CD14-positive monocyte (primary cell): ENCODE measurements around the gene BEST1. TPM values are rescaled to one million over a fixed set of nuclear protein-coding genes. Genes with fewer than 3 reads are reported as not detected.

Experiments used
- DNase-seq, 3 donors: peaks; one replicate each; pipeline ENCODE4 v3.0.0-alpha.2; 2011 to 2022
- H2AFZ ChIP-seq: 2 replicates; pipeline ENCODE4 v1.6.0; 2012; ENCODE audit warnings: mild to moderate bottlenecking, low read depth, low read length, inconsistent platforms; ENCODE audit not compliant: insufficient read depth, poor library complexity, severe bottlenecking
- H3K27ac ChIP-seq, 2 donors: 1 replicate in 1 of 2; 2 replicates in 1 of 2; pipeline ENCODE4 v1.5.1; 2012 to 2013; ENCODE audit warnings: low read length in 2 of 2, control low read depth in 1 of 2, inconsistent platforms in 1 of 2, low read depth in 1 of 2, mild to moderate bottlenecking in 1 of 2
- H3K27me3 ChIP-seq, 2 donors: one replicate each; pipeline versions ENCODE4 v1.6.0 to v1.6.1; 2011 to 2013; ENCODE audit warnings: low read length in 2 of 2; ENCODE audit not compliant: control insufficient read depth in 2 of 2, insufficient read depth in 2 of 2
- H3K36me3 ChIP-seq, 2 donors: replicated peaks in 1 of 2; 1 replicate in 1 of 2; 2 replicates in 1 of 2; pipeline versions ENCODE4 v1.5.1 to v1.6.1; 2012 to 2013; ENCODE audit warnings: low read length in 2 of 2, control low read depth in 1 of 2, inconsistent platforms in 1 of 2, mild to moderate bottlenecking in 1 of 2; ENCODE audit not compliant: insufficient read depth in 2 of 2, control insufficient read depth in 1 of 2
- H3K4me1 ChIP-seq, 2 donors: 1 replicate in 1 of 2; 2 replicates in 1 of 2; pipeline versions ENCODE4 v1.5.1 to v1.6.1; 2012 to 2013; ENCODE audit warnings: low read length in 2 of 2, control low read depth in 1 of 2, inconsistent platforms in 1 of 2, mild to moderate bottlenecking in 1 of 2, moderate library complexity in 1 of 2; ENCODE audit not compliant: insufficient read depth in 2 of 2, control insufficient read depth in 1 of 2
- H3K4me2 ChIP-seq: replicated peaks from 2 replicates; pipeline ENCODE3; 2012; ENCODE audit warnings: low read length, moderate library complexity, mild to moderate bottlenecking; ENCODE audit not compliant: poor library complexity, severe bottlenecking; ENCODE audit errors: extremely low read depth
- H3K4me3 ChIP-seq, 3 experiments: fragments of 200-600 bp in 1 of 3; sonication (generic) in 1 of 3; replicated peaks in 1 of 3; 1 replicate in 2 of 3; 2 replicates in 1 of 3; pipeline ENCODE4 v1.5.1; 2011 to 2013; ENCODE audit warnings: low read length in 3 of 3, mild to moderate bottlenecking in 3 of 3, control low read depth in 2 of 3, low read depth in 2 of 3, inconsistent platforms in 1 of 3, moderate library complexity in 1 of 3
- H3K79me2 ChIP-seq: 2 replicates; pipeline ENCODE4 v1.6.0; 2012; ENCODE audit warnings: mild to moderate bottlenecking, control low read depth, inconsistent platforms, low read length, moderate library complexity; ENCODE audit not compliant: insufficient read depth
- H3K9ac ChIP-seq: 2 replicates; pipeline ENCODE4 v1.6.0; 2017; ENCODE audit warnings: low read length, mild to moderate bottlenecking; ENCODE audit not compliant: insufficient read depth, poor library complexity, severe bottlenecking
- H3K9me3 ChIP-seq, 2 donors: replicated peaks in 1 of 2; 1 replicate in 1 of 2; 2 replicates in 1 of 2; pipeline versions ENCODE4 v1.5.1 to v1.6.1; 2012 to 2013; ENCODE audit warnings: low read length in 2 of 2, control low read depth in 1 of 2; ENCODE audit not compliant: control insufficient read depth in 1 of 2, insufficient read depth in 1 of 2
- H4K20me1 ChIP-seq: 2 replicates; pipeline ENCODE4 v1.6.0; 2012; ENCODE audit warnings: mild to moderate bottlenecking, low read length, control low read depth, moderate library complexity; ENCODE audit not compliant: insufficient read depth
- H3K27ac Mint-ChIP-seq, 7 donors: one replicate each; pipeline ENCODE4 v1.8.0; 2020; ENCODE audit warnings: mild to moderate bottlenecking in 7 of 7, mixed read lengths in 7 of 7, moderate library complexity in 6 of 7, inconsistent platforms in 2 of 7
- H3K27me3 Mint-ChIP-seq, 3 donors: one replicate each; pipeline ENCODE4 v1.8.0; 2021 to 2022; ENCODE audit warnings: low read depth in 3 of 3, mild to moderate bottlenecking in 3 of 3, mixed read lengths in 3 of 3, moderate library complexity in 3 of 3, inconsistent platforms in 1 of 3
- H3K36me3 Mint-ChIP-seq, 2 donors: one replicate each; pipeline ENCODE4 v1.8.0; 2020; ENCODE audit warnings: mixed read lengths in 2 of 2, inconsistent platforms in 1 of 2, mild to moderate bottlenecking in 1 of 2
- H3K4me1 Mint-ChIP-seq: one replicate; pipeline ENCODE4 v1.8.0; 2020; ENCODE audit warnings: mild to moderate bottlenecking, mixed read lengths
- H3K4me3 Mint-ChIP-seq, 2 donors: one replicate each; pipeline ENCODE4 v1.8.0; 2020; ENCODE audit warnings: mild to moderate bottlenecking in 2 of 2, mixed read lengths in 2 of 2, moderate library complexity in 1 of 2
- H3K9me3 Mint-ChIP-seq, 7 donors: one replicate each; pipeline ENCODE4 v1.8.0; 2020 to 2022; ENCODE audit warnings: mixed read lengths in 7 of 7, mild to moderate bottlenecking in 6 of 7, moderate library complexity in 6 of 7, inconsistent platforms in 2 of 7
- CTCF ChIP-seq: fragments of 200-600 bp; IDR thresholded peaks from one replicate; pipeline ENCODE4 v1.8.0; 2022; ENCODE audit warnings: antibody characterized with exemption, mild to moderate bottlenecking
- WGBS: methylation state at CpG from one replicate; pipeline ENCODE4 v1.1.5; 2013; ENCODE audit warnings: missing lambda C conversion rate; ENCODE audit not compliant: insufficient coverage; 5-methylcytosine and 5-hydroxymethylcytosine counted together
- intact Hi-C, 2 donors: fragments of 100-400 bp; cut with micrococcal nuclease; formaldehyde crosslinking; loops; one replicate each; pipeline versions ENCODE4 v1.15.0 to v1.15.1; 2023
- polyA plus RNA-seq, 3 donors: library from polyadenylated mRNA; depleted of rRNA in 1 of 3; unstranded in 2 of 3; stranded (reverse) in 1 of 3; fragments of 300-500 nt in 2 of 3; fragments of >200 nt in 1 of 3; fragmentation: Illumina TruSeq in 2 of 3; gene quantifications; 1 replicate in 2 of 3; 2 replicates in 1 of 3; pipeline ENCODE4 v1.2.3, GENCODE V29; 2012 to 2021
- small RNA-seq: library from RNA; depleted of rRNA; stranded (forward); fragments of <200 nt; gene quantifications from one replicate; pipeline ENCODE3, GENCODE V24; 2012; ENCODE audit warnings: low read depth; ENCODE audit not compliant: insufficient read length

The BEST1 gene
- polyA plus RNA-seq, 3 donors, result 5.9 to 24.9 (median 7.4) TPM

- H3K4me1 ChIP-seq, result no peaks in the 10 kb centered on the region
- peaks cover 0 to 4% (median 0%) of the 10 kb centered on the region in 7 donors for H3K9me3 Mint-ChIP-seq
- H3K9ac ChIP-seq, result no peak overlapping the region
- H3K4me3 Mint-ChIP-seq, result no peak overlapping the region
- no peak overlapping the region for H2AFZ ChIP-seq
- intact Hi-C loops, result no loop called here
- no peaks in the 10 kb centered on the region for H3K36me3 ChIP-seq
- H3K36me3 Mint-ChIP-seq, result no peaks in the 10 kb centered on the region
- no peak overlapping the region for H3K4me3 ChIP-seq
- no peaks in the 10 kb centered on the region for H3K27me3 ChIP-seq
- H3K79me2 ChIP-seq, result no peaks in the 10 kb centered on the region
- WGBS, result 100% methylated on average over 1 of the region's 3 CpGs
- H3K4me1 Mint-ChIP-seq, result peaks cover 13% of the 10 kb centered on the region
- H3K27ac Mint-ChIP-seq, result peak overlapping the region in 3 of 7 donors; percentile 12 to 85 (median 32)
- no peak for DNase-seq
- H3K27me3 Mint-ChIP-seq, result peaks cover 3 to 6% (median 3%) of the 10 kb centered on the region in 3 donors
- no peaks in the 10 kb centered on the region for H3K9me3 ChIP-seq
- no peak for TF ChIP-seq CTCF
- H4K20me1 ChIP-seq, result no peaks in the 10 kb centered on the region
- no peak overlapping the region for H3K27ac ChIP-seq
- H3K4me2 ChIP-seq, result no peak overlapping the region
Observed at GRCh38 chr11:62012451-62012831, 62.3 kb downstream of the BEST1 start.

- Histone ChIP-seq H3K27me3 (no peaks in the 10 kb centered on the region), H3K4me2 (no peak overlapping the region), H3K36me3 (no peaks in the 10 kb centered on the region), H4K20me1 (no peaks in the 10 kb centered on the region), H3K4me3 (no peak overlapping the region), H3K79me2 (no peaks in the 10 kb centered on the region), H3K4me1 (peaks cover 2 to 4% of the 10 kb centered on the region in 2 donors), H3K27ac (no peak overlapping the region), H3K9ac (no peak overlapping the region), H3K9me3 (no peaks in the 10 kb centered on the region), H2AFZ (no peak overlapping the region)
- peaks cover 0 to 5% (median 0%) of the 10 kb centered on the region in 7 donors for H3K9me3 Mint-ChIP-seq
- H3K27ac Mint-ChIP-seq, result peak overlapping the region in 4 of 7 donors; percentile 12 to 85 (median 26)
- no peak overlapping the region for H3K4me3 Mint-ChIP-seq
- WGBS, result 86% methylated on average over 4 of the region's 5 CpGs
- no peak for TF ChIP-seq CTCF
- H3K4me1 Mint-ChIP-seq, result peaks cover 15% of the 10 kb centered on the region
- peaks cover 3 to 5% (median 3%) of the 10 kb centered on the region in 3 donors for H3K27me3 Mint-ChIP-seq
- intact Hi-C loops, result no loop called here
- DNase-seq, result peak in 1 of 3 donors; percentile 27
- H3K36me3 Mint-ChIP-seq, result no peaks in the 10 kb centered on the region
Observed at GRCh38 chr11:62012832-62013461, 62.8 kb downstream of the BEST1 start.

Small RNAs within 50 kb of the gene (small RNA-seq; reads per million reads assigned to genes)
- gene RNU6-1243P, result not detected

Other genes starting within 250 kb of the BEST1 start
- gene MYRF, start 197.7 kb upstream of the BEST1 start, polyA plus RNA-seq, result under 1 TPM in 2 of 3 donors, not detected in 1; 0.18 to 0.19 TPM
- gene TMEM258, start 157.8 kb upstream of the BEST1 start, polyA plus RNA-seq, result 100 to 1,000 TPM; 199 to 224 (median 220) TPM
- gene FEN1, start 157.4 kb upstream of the BEST1 start, polyA plus RNA-seq, result 1 to 10 TPM; 3.5 to 6.4 (median 4.3) TPM
- gene FADS1, start 133.3 kb upstream of the BEST1 start, polyA plus RNA-seq, result 10 to 100 TPM; 10.6 to 31.8 (median 29.2) TPM
- 10 to 100 TPM in 1 of 3 donors, 1 to 10 TPM in 2; 5.1 to 19.9 (median 6.4) TPM for gene FADS2, start 122.1 kb upstream of the BEST1 start, polyA plus RNA-seq
- 1 to 10 TPM; 2.5 to 6.8 (median 5.8) TPM for gene FADS3, start 58.8 kb upstream of the BEST1 start, polyA plus RNA-seq
- gene RAB3IL1, start 32.8 kb upstream of the BEST1 start, polyA plus RNA-seq, result under 1 TPM in 1 of 3 donors, not detected in 2; 0.13 TPM
- gene FTH1, start 17.3 kb downstream of the BEST1 start, polyA plus RNA-seq, result over 10,000 TPM in 2 of 3 donors, 1,000 to 10,000 TPM in 1; 8,968 to 15,394 (median 11,239) TPM
- gene INCENP, start 173.7 kb downstream of the BEST1 start, polyA plus RNA-seq, result 1 to 10 TPM in 2 of 3 donors, under 1 TPM in 1; 0.75 to 7.0 (median 1.0) TPM
- not detected for gene SCGB1D1, start 239.9 kb downstream of the BEST1 start, polyA plus RNA-seq